ENCODE results near the gene SNRNP40. TPM values are rescaled to one million over a fixed set of nuclear protein-coding genes. Genes with fewer than 3 reads are reported as not detected.

SNRNP40 gene
- 114 TPM for total RNA-seq

DNA sequence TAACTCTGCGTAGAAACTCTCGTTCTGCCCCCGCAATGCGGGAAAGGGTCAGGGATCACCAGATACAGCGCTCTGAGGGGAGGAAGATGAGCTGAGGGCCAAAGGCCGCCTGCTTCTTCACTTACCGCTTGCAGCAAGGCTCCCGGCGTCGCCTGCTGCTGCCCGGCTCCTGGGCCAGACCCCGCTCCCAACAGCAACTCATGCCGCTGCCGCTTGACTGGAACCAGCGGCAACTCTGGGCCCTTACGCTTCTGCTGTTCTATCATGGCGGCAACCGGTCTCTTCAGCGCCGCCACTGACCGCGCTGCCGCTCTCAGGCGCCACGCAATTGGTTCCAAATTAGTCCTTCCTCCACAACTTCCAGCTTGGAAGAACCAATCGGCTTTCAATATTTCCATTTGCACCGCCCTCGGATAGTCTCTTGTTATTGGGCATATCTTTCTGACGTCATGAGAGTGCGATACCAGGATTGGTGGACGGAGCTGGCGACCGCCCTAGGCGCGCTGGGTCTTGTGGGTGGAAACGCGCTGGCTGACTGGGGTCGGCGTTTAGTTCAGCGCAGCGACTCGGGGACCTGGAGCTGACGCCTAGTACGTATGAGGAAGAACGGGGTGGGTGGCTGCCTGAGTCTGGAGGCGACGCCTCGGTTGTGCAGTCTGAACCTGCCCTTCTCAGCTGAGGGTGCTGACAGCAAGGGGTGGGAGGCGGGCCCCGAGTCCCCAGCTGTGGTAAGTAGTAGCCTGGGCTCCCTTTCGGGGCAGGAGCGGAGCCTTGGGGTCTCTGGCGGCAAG lies at the start of gene SNRNP40, which contains the start of gene ZCCHC17:
TSS of gene SNRNP40 (minus strand) at position 303 of the 791 bp plus-strand sequence. CDS start at position 266, 37 bp downstream.
TSS of gene ZCCHC17 (plus strand) at position 547 of the 791 bp plus-strand sequence. CDS start 13,067 bp downstream, outside the sequence.
- FAIRE-seq (peak; percentile 98), DNase-seq (ENCODE audit: low spot score in 2 of 2) (peak; percentile 80 to 96)

GRCh38 chr1:31345635-31346034 lies 49.0 kb upstream of the SNRNP40 start:
- FAIRE-seq (no peak), DNase-seq (ENCODE audit: low spot score in 2 of 2) (no peak)

- FAIRE-seq (no peak), DNase-seq (ENCODE audit: low spot score in 2 of 2) (no peak)
Observed at GRCh38 chr1:31344503-31344902, 47.9 kb upstream of the SNRNP40 start.

- no peak for FAIRE-seq
Observed at GRCh38 chr1:31336687-31337467, 40.3 kb upstream of the SNRNP40 start.

DNA sequence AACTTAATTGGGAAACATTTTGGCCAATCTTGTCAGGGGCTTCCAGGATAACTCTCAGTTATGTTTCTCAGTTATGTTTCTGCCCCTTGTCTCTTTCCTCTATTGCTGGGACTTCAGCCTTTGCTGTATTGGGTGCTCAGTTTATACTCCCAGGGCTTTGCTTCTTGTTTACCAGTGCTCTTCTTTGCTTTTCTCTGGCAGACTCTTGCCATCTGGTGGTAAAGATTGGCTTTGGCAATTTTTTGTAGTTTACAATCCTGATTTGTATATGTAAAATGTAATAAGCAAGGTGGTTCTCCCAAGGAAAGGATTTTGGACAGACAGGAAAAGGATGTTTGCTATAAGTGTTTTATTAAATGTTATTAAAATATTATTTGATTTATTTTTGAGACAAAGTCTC lies 38.4 kb upstream of the SNRNP40 start:
- FAIRE-seq (peak; percentile 88), DNase-seq (ENCODE audit: low spot score in 2 of 2) (peak; percentile 35 to 43)

More at GRCh38 chr1:31336687-31337467, 40.3 kb upstream of the SNRNP40 start:
- no peak for DNase-seq (ENCODE audit: low spot score in 2 of 2)

- FAIRE-seq = no peak
- DNase-seq (ENCODE audit: low spot score in 2 of 2) = no peak
Observed at GRCh38 chr1:31327381-31327780, 30.8 kb upstream of the SNRNP40 start.

- DNase-seq (ENCODE audit: low spot score in 2 of 2) (no peak), FAIRE-seq (no peak)
Observed at GRCh38 chr1:31326461-31326860, 29.9 kb upstream of the SNRNP40 start.

GRCh38 chr1:31324992-31325391 lies 28.4 kb upstream of the SNRNP40 start:
- FAIRE-seq (no peak), DNase-seq (ENCODE audit: low spot score in 2 of 2) (no peak)

DNA sequence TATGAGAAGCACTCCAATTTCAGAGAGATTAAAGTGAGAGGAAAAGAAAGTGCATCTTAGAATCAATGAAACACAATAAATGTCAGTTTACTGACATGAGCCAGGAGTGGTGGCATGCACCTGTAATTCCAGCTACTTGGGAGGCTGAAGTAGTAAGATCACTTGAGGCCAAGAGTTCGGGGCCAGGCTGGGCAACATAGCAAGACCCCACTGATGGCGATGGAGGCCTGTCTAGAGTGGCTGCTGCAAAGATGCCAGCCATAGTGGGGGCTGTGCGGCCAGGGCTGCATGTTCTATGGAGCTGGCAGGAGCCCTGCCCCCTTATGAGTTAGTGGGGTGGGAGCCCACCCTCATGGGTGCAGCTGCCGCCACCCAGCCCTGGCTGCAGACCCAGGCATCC lies 27.5 kb upstream of the SNRNP40 start:
- FAIRE-seq = no peak

GRCh38 chr1:31318146-31318545 lies 21.6 kb upstream of the SNRNP40 start:
- no peak for FAIRE-seq
- DNase-seq (ENCODE audit: low spot score in 2 of 2) = no peak

More for the DNA sequence above, 27.5 kb upstream of the SNRNP40 start:
- DNase-seq (ENCODE audit: low spot score in 2 of 2) = no peak

GRCh38 chr1:31315902-31316301 lies 19.3 kb upstream of the SNRNP40 start:
- no peak for DNase-seq (ENCODE audit: low spot score in 2 of 2)
- FAIRE-seq = no peak

DNA sequence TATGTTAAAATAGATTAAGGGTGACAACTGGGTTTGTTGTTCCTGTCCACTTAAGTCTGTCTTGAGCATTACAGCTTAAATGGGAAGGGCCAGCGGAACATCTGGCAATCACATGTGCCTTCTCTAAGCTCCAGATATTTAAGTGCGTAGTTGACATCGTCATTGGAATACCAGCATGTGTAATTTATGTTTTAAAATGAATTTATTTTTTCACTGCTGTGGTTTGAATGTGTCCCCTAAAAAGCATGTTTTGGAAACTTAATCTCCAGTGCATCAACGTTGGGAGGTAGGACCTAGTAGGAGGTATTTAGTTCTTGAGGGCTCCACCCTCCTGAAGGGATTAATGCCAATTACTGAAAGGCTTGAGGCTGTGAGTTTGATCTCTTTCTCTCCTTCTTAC lies 13.6 kb upstream of the SNRNP40 start:
- no peak for FAIRE-seq

DNA sequence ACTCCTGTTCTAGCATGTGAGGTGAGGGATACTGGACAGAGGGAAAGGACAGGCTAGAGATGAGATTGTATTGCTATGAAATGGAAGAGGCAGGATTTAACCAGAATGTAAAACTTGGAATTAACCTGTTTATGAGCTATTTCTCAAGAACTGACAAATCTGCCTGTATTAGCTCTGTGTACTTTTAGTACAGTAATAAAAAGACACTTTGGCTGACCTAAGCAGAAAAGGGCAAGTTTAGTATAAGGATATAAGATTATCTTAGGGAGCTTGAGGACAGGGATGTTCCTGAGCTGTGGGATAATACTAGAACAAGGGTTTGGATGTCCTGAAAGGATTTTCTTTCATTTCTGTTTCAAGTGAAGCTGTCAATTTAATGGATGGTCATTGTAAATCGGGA lies 11.4 kb upstream of the SNRNP40 start:
- DNase-seq (ENCODE audit: low spot score in 2 of 2) = no peak
- no peak for FAIRE-seq

More for the DNA sequence above, 13.6 kb upstream of the SNRNP40 start:
- no peak for DNase-seq (ENCODE audit: low spot score in 2 of 2)

- FAIRE-seq (no peak), DNase-seq (ENCODE audit: low spot score in 2 of 2) (no peak)
Observed at GRCh38 chr1:31306278-31306677, 9.7 kb upstream of the SNRNP40 start.

DNA sequence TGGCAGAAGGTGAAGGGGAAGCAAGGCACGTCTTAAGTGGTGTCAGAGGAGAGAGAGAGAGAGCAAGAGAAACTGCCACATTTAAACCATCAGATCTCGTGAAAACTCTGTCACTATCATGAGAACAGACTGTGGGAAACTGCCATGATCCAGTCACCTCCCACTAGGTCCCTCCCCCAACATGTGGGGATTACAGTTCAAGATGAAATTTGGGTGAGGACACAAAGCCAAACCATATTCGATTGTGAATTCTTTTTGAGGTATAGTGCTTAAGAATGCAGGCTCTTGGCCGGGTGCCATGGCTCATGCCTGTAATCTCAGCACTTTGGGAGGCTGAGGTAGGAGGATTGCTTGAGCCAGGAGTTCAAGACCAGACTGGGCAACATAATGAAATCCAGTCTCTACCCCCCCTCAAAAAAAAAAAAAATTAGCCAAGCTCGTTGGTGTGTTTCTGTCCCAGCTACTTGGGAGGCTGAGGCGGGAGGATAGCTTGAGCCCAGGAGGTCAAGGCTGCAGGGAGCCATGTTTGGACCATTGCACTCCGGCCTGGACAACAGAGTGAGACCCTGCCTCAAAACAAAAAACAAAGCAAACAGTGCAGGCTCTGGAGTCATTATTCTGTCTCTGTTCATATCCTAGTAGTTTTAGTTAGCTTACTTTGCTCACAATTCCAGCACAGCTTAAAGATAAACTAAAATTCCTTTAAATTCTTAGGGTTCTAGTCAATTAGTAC lies 6.3 kb upstream of the SNRNP40 start:
- no peak for FAIRE-seq
- no peak for DNase-seq (ENCODE audit: low spot score in 2 of 2)

DNA sequence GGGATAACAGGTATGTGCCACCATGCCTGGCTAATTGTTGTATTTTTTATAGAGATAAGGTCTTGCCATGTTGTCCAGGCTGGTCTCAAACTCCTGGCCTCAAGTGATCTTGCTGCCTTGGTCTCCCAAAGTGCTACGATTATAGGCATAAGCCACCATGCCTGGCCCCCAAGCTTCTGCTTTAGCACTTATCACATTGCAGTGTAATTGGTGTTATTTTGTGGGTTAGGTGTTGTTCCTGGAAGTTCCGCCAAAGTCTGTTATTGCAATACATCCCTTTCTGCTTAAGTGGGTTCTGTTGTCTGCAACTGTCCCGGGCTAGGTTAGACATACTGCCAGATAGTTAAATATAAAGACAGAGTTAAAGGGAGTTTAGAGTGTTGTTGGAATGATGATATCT lies 3.6 kb upstream of the SNRNP40 start:
- FAIRE-seq (no peak), DNase-seq (ENCODE audit: low spot score in 2 of 2) (no peak)

DNA sequence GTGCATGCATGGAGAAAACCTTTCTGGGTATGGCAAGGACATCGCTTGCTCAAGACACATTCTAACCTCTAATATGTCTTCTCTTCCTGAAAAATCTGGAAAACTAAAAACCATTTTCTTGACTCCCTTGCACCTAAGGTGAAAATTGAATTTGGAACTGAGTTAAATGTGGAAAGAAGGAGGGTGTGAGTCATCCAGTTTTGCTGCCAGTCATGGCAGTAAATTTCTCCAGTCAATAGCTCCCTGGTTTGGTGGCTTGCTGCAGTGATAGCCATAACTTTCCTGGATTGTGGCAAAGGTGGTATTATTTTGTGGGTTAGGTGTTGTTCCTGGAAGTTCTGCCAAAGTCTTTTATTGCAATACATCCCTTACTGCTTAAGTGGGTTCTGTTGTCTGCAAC lies 2.8 kb upstream of the SNRNP40 start:
- FAIRE-seq = no peak
- no peak for DNase-seq (ENCODE audit: low spot score in 2 of 2)

DNA sequence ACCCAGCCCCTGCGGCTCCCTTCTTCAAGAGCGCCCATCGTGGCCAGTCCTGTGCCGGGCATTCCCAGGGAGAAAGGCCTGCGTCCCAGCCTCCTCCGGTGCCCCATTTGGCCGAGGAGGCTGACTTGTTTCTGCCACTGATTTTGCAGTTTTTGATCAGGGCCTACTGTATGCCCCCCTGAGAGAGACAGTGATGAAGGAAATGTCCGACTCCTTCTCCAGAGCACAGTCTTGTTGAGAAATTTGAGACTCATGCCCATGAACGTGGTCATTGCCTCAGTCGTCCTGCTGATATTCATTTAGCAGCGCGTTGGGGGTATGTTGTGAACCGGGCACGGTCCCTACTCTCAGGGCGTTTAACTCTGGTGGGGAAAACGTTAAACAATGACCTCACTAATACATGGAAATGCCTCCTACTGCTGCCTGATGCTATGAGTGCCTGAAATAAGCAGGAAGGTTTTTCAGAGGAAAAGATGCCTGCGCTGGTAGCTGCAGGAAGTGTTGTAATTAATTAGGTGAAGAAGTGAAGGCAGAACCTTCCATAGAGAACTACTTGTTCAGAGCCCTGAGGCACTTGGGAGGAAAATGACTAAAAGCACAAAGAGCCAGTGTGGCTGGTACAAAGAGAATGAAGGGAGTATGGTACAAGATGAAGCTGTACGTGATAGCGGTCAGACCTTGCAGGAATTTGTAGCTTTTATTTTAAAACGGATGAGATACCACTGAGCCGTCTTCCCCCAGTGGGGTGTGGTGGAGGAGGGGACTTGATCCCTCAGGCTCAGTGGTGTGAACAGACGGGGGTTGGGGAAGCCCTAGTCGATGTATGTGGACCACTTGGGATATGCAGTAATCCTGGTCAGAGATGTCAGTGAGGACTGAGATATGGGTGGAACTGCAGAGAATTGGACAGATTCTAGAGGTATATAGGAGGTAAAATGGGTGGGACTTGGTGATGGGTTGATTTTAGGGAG lies 974 bp upstream of the SNRNP40 start:
- FAIRE-seq (no peak), DNase-seq (ENCODE audit: low spot score in 2 of 2) (peak in 1 of 2 donors; percentile 10)

GRCh38 chr1:31295874-31296485 lies 608 bp downstream of the SNRNP40 start:
- DNase-seq (ENCODE audit: low spot score in 2 of 2) (no peak), FAIRE-seq (no peak)

Data from frontal cortex (tissue), 4 donors.